Activated T-helper 2 cell treated with anti-CD3 and anti-CD28 coated beads, Interferon-gamma antibody, Interleukin-2, Interleukin-4, amounts not matched to agents 10 μg/mL and 5 μg/mL and 100 μg/mL, durations not matched to agents 14 hours and 24 hours and 36 hours (primary cell): ENCODE data around the gene ADPRH. TPM values are rescaled to one million over a fixed set of nuclear protein-coding genes. Genes with fewer than 3 reads are reported as not detected.
A peak's percentile ranks its signal among the peaks of the same experiment; 100 is the strongest.
"Not testable (repeated sequence)": the region's sequence is repeated elsewhere in the genome, so short reads cannot be mapped to it uniquely, and the experiment has no call there.

Experiments
- DNase-seq: peaks from one replicate; pipeline ENCODE4 v3.0.0; 2021; ENCODE audit warnings: low spot score
- H3K27ac Mint-ChIP-seq: one replicate; pipeline ENCODE4 v1.8.0; 2021; ENCODE audit warnings: mixed read lengths
- H3K27me3 Mint-ChIP-seq: one replicate; pipeline ENCODE4 v1.8.0; 2021; ENCODE audit warnings: low read depth, mixed read lengths
- H3K36me3 Mint-ChIP-seq: one replicate; pipeline ENCODE4 v1.8.0; 2021; ENCODE audit warnings: low read depth, mixed read lengths
- H3K4me1 Mint-ChIP-seq: one replicate; pipeline ENCODE4 v1.8.0; 2021; ENCODE audit warnings: low read depth, mixed read lengths
- H3K4me3 Mint-ChIP-seq: one replicate; pipeline ENCODE4 v1.8.0; 2021; ENCODE audit warnings: low read depth, mild to moderate bottlenecking, moderate library complexity, mixed read lengths
- H3K9me3 Mint-ChIP-seq: one replicate; pipeline ENCODE4 v1.8.0; 2021; ENCODE audit warnings: mixed read lengths
- intact Hi-C: fragments of 100-400 bp; cut with micrococcal nuclease; formaldehyde crosslinking; loops from one replicate; pipeline ENCODE4 v1.15.1; 2023
- total RNA-seq: library from RNA; stranded (reverse); gene quantifications from 2 replicates; pipeline ENCODE4 v1.2.3, GENCODE V29; 2022

ADPRH gene
- total RNA-seq, 1 donor from 2014 or later = 5.5 TPM

DNA sequence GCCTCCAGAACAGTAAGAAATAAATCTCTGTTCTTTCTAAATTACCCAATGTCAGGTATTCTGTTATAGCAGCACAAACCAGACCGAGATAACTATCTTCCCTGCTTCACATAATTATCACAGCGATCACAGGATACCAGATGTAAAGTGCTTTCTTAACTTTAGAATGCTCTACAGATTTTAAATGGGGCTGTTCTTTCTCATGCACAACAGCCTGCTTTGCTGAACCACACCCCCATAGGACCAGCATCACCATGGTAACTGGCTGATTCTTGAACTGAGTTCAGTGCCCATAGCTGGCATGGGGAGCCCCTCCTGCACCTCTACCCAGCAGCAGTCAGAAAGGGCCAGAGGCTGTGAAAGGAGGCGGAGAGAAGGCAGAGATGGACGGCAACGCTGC is 27.7 kb upstream of the ADPRH start:
- no peaks in the 10 kb centered on the region for H3K27me3 Mint-ChIP-seq
- intact Hi-C loops = loop anchor here (10.0 kb wide), 1 partner anchor 257 kb away; the partner anchor contains the start of gene ARHGAP31
- H3K27ac Mint-ChIP-seq = no peak overlapping the region
- peaks cover 4% of the 10 kb centered on the region for H3K36me3 Mint-ChIP-seq
- H3K9me3 Mint-ChIP-seq = no peaks in the 10 kb centered on the region
- H3K4me1 Mint-ChIP-seq = peaks cover 8% of the 10 kb centered on the region
- no peak for DNase-seq
- H3K4me3 Mint-ChIP-seq = no peak overlapping the region

DNA sequence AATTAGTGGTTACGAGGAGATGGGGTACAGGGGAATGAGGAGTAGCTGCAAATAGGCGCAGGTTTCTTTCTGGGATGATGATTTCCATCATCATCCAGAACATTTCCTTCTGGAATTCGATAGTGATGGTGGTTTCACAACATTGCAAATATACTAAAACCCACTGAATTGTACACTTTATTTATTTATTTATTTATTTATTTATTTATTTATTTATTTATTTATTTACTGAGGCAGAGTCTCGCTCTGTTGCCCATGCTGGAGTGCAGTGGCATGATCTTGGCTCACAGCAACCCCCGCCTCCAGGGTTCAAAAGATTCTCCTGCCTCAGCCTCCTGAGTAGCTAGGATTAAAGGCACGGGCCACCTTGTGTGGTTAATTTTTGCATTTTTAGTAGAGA is 26.4 kb upstream of the ADPRH start:
- H3K27me3 Mint-ChIP-seq, H3K9me3 Mint-ChIP-seq, H3K27ac Mint-ChIP-seq, DNase-seq, H3K4me3 Mint-ChIP-seq: not testable (repeated sequence)
- Mint-ChIP-seq H3K36me3 (peaks cover 11% of the 10 kb centered on the region), H3K4me1 (peaks cover 21% of the 10 kb centered on the region)
- intact Hi-C loops = loop anchor here (10.0 kb wide), 1 partner anchor 258 kb away; the partner anchor contains the start of gene ARHGAP31

GRCh38 chr3:119553823-119554415 is 25.4 kb upstream of the ADPRH start:
- peaks cover 24% of the 10 kb centered on the region for H3K4me1 Mint-ChIP-seq
- peaks cover 14% of the 10 kb centered on the region for H3K36me3 Mint-ChIP-seq
- H3K27ac Mint-ChIP-seq = peak overlapping the region; percentile 21
- no peaks in the 10 kb centered on the region for H3K27me3 Mint-ChIP-seq
- no peak overlapping the region for H3K4me3 Mint-ChIP-seq
- no peaks in the 10 kb centered on the region for H3K9me3 Mint-ChIP-seq
- intact Hi-C loops = loop anchor here (10.0 kb wide), 1 partner anchor 259 kb away; the partner anchor contains the start of gene ARHGAP31
- DNase-seq = no peak

- no peak overlapping the region for H3K27ac Mint-ChIP-seq
- no peaks in the 10 kb centered on the region for H3K27me3 Mint-ChIP-seq
- no peaks in the 10 kb centered on the region for H3K9me3 Mint-ChIP-seq
- H3K36me3 Mint-ChIP-seq = peaks cover 14% of the 10 kb centered on the region
- H3K4me3 Mint-ChIP-seq = peak overlapping the region; percentile 3
- peaks cover 33% of the 10 kb centered on the region for H3K4me1 Mint-ChIP-seq
- no peak for DNase-seq
- intact Hi-C loops = loop anchor here (5.0 to 10.0 kb wide), 3 partner anchors 173 to 283 kb away; partner anchors contain the start of gene ARHGAP31
Measured at GRCh38 chr3:119555309-119555735, 24.0 kb upstream of the ADPRH start.

DNA sequence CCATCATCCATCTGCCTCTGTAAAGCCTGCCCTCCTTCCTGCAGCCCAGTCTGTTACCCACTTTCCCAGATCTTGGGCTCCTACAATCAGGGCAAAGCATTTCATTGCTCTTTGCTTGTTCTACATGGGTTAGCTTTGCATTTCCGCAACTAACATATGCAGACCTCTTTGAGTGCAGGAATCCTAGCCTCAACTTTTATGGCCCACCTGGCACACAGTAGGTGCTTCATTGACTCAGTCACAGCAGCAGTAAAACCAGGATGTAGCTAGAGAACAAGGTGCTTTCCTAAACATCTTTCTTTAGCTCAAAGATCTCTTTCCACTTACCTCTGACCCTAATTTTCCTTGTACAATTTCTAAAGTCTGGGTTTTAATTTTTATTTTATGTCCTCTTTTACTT is 23.4 kb upstream of the ADPRH start:
- H3K27me3 Mint-ChIP-seq = no peaks in the 10 kb centered on the region

DNA sequence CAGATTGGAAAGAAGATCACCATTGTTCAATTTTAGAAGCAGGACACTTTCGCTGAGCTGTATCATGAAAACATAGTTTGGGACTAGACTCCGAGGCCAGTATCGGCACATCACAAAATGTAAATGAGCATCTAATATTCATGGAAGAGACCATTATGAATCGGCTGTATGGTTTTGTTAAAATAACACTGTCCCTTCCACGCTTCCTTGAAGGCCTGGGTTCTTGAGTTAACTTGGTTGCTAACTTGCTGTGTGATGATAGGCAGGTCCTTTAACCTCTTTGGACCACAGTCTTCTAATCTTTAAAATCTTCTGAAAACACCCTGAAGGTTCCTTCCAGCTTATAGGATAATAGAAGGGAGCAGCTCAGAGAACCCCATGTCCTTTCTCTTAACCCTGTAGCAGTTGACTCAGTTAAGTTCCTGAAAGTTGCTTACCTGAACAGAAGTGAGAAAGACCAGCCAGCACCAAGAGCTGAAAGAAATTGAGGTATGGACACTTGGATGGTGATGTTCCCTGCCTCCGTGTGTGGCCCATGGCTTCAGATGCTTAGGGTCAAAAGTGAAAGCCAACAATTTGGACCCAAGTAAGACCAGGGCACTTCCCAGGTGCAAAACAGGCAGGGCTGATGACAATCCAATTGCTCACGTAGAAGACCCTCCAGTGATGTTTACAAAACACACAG is 22.0 kb upstream of the ADPRH start:
- H3K27me3 Mint-ChIP-seq = no peaks in the 10 kb centered on the region
- H3K4me1 Mint-ChIP-seq = peaks cover 40% of the 10 kb centered on the region
- peak overlapping the region; percentile 74 for H3K27ac Mint-ChIP-seq
- peak overlapping the region; percentile 55 for H3K4me3 Mint-ChIP-seq
- intact Hi-C loops = loop anchor here (5.0 to 10.0 kb wide), 3 partner anchors 175 to 285 kb away; partner anchors contain the start of gene ARHGAP31
- H3K36me3 Mint-ChIP-seq = peaks cover 14% of the 10 kb centered on the region
- no peak for DNase-seq
- H3K9me3 Mint-ChIP-seq = no peaks in the 10 kb centered on the region

More for the DNA sequence above, 23.4 kb upstream of the ADPRH start:
- no peaks in the 10 kb centered on the region for H3K9me3 Mint-ChIP-seq
- H3K4me3 Mint-ChIP-seq = no peak overlapping the region
- H3K27ac Mint-ChIP-seq = no peak overlapping the region
- intact Hi-C loops = loop anchor here (5.0 to 10.0 kb wide), 3 partner anchors 174 to 284 kb away; partner anchors contain the start of gene ARHGAP31
- peaks cover 33% of the 10 kb centered on the region for H3K4me1 Mint-ChIP-seq
- DNase-seq = no peak
- peaks cover 14% of the 10 kb centered on the region for H3K36me3 Mint-ChIP-seq

GRCh38 chr3:119557877-119558269 is 21.4 kb upstream of the ADPRH start:
- Mint-ChIP-seq H3K27ac (peak overlapping the region; percentile 74), H3K4me1 (peaks cover 45% of the 10 kb centered on the region), H3K4me3 (peak overlapping the region; percentile 55), H3K36me3 (peaks cover 14% of the 10 kb centered on the region), H3K9me3 (no peaks in the 10 kb centered on the region), H3K27me3 (no peaks in the 10 kb centered on the region)
- no peak for DNase-seq
- intact Hi-C loops = loop anchor here (2.0 to 10.0 kb wide), 6 partner anchors 49 to 286 kb away; partner anchors contain the start of genes ARHGAP31, COX17 and POGLUT1

DNA sequence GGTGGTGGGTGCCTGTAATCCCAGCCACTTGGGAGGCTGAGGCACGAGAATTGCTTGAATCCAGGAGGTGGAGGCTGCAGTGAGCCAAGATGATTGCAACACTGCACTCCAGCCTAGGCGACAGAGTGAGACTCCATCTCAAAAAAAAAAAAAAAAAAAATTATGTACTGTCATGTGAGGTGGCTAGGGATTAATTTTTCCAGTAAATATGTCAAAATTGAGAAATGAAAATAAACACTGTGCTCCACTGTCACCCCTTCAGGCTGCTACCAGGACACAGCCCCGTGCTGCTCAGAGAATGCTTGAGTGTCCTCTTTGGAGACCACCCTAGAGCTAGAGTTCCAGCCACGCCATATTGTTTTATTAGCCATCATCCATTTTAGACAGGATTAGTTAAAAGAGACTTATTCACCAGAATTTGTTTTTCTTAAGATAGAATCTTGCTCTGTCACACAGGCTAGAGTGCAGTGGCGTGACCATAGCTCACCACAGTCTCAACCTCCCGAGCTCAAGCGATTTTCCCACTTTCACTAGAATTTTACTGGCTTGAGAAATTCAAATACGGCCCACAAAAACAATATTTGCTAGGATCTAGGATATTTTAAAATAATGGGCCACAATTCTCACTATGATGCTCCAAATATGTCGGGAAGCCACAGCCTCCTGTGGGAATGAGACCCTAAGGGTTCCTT is 20.5 kb upstream of the ADPRH start:
- Mint-ChIP-seq H3K36me3 (peaks cover 14% of the 10 kb centered on the region), H3K27ac (no peak overlapping the region), H3K4me3 (peak overlapping the region; percentile 55), H3K4me1 (peaks cover 45% of the 10 kb centered on the region), H3K9me3 (no peaks in the 10 kb centered on the region), H3K27me3 (no peaks in the 10 kb centered on the region)
- intact Hi-C loops = loop anchor here (2.0 to 10.0 kb wide), 6 partner anchors 50 to 286 kb away; partner anchors contain the start of genes ARHGAP31, COX17 and POGLUT1
- DNase-seq = no peak

DNA sequence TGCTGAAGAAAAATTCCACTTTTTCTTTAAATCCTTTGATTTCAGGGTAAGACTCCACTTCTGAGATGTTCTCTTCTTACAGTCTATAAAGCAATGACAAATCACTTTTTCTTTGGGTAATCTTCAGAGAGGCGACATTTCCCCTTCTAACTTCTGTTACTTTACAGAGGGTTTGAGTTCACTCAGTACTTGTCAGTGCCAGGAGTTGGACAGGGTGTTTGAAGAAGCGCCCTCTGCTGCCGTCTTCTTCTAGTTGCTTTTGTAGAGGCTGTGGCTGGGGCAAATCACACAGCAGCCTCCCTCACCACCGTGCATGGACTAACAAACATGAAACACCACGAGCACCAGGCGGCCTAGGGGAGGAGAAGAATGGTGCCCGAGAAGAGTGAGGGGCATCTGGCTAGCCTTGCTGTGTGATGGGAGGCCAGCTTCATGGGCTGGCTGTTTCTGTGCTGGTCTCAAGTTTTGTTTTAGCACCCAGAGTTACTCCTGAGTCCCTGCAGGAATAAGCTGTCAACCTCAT is 19.8 kb upstream of the ADPRH start, which contains the start of gene CD80:
Gene CD80, minus strand, starts transcription at position 174 of the 523 bp plus-strand sequence. CDS start 1,886 bp downstream, outside the sequence.
- H3K9me3 Mint-ChIP-seq = no peaks in the 10 kb centered on the region
- peak; percentile 54 for DNase-seq
- peak within 1 kb of the TSS; percentile 67 for H3K27ac Mint-ChIP-seq
- peak within 1 kb of the TSS; percentile 55 for H3K4me3 Mint-ChIP-seq
- H3K4me1 Mint-ChIP-seq = peaks cover 45% of the 10 kb centered on the region
- H3K36me3 Mint-ChIP-seq = peaks cover 14% of the 10 kb centered on the region
- intact Hi-C loops = loop anchor here (2.0 to 10.0 kb wide), 6 partner anchors 51 to 287 kb away; partner anchors contain the start of genes ARHGAP31, COX17 and POGLUT1
- H3K27me3 Mint-ChIP-seq = no peaks in the 10 kb centered on the region

DNA sequence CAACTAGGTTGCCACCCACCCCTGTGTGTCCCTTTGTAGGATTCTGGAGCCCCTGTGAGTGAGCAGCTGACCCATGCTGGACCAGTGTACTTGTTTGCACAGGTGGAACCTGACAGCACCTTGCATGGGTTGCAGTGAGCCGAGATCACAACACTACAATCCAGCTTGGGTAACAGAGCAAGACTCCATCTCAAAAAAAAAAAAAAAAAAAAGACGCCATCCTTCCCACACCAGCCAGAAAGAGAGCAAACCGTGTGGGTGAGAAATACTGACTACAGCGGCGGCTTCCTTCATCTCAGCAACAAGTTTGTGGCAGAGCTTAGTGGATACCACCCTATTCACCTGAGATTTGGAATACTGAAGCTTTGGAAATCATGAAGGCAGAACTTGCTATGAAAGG is 19.1 kb upstream of the ADPRH start:
- H3K27ac Mint-ChIP-seq = no peak overlapping the region
- H3K4me3 Mint-ChIP-seq = no peak overlapping the region

GRCh38 chr3:119562307-119562961 is 16.9 kb upstream of the ADPRH start:
- DNase-seq = peak; percentile 12
- intact Hi-C loops = loop anchor here (2.0 kb wide), 1 partner anchor 16 kb away; the partner anchor contains the start of gene ADPRH
- Mint-ChIP-seq H3K36me3 (peaks cover 4% of the 10 kb centered on the region), H3K27me3 (peaks cover 1% of the 10 kb centered on the region), H3K4me3 (no peak overlapping the region), H3K9me3 (no peaks in the 10 kb centered on the region), H3K27ac (peak overlapping the region; percentile 88), H3K4me1 (peaks cover 34% of the 10 kb centered on the region)

More for the DNA sequence above, 19.1 kb upstream of the ADPRH start:
- peaks cover 14% of the 10 kb centered on the region for H3K36me3 Mint-ChIP-seq
- H3K27me3 Mint-ChIP-seq = no peaks in the 10 kb centered on the region
- DNase-seq = no peak
- H3K4me1 Mint-ChIP-seq = peaks cover 44% of the 10 kb centered on the region
- H3K9me3 Mint-ChIP-seq = no peaks in the 10 kb centered on the region
- intact Hi-C loops = no loop called here
